Keratinocyte (primary cell): ENCODE data around the gene COG5. TPM values are rescaled to one million over a fixed set of nuclear protein-coding genes. Genes with fewer than 3 reads are reported as not detected.

Experiments used
- DNase-seq: peaks from one replicate; pipeline ENCODE4 v3.0.0-alpha.2; 2011; ENCODE audit warnings: low read depth, missing footprints, low spot score
- FAIRE-seq: peaks from 2 replicates; lab custom pipeline; 2011; peaks lifted over from hg19 to GRCh38; lab: Jason Lieb, UNC
- H2AFZ ChIP-seq: 2 replicates; pipeline ENCODE4 v1.6.0; 2012; ENCODE audit warnings: low read length, control low read depth, inconsistent platforms; ENCODE audit not compliant: control insufficient read depth
- H3K27ac ChIP-seq: 2 replicates; pipeline ENCODE4 v1.5.1; 2011; ENCODE audit warnings: low read length; ENCODE audit not compliant: control insufficient read depth, insufficient read depth
- H3K27me3 ChIP-seq: 3 replicates; pipeline ENCODE4 v1.6.0; 2011; ENCODE audit warnings: low read length; ENCODE audit not compliant: control insufficient read depth, insufficient read depth; ENCODE audit errors: extremely low read depth
- H3K36me3 ChIP-seq, 2 experiments: 2 replicates in 1 of 2; 3 replicates in 1 of 2; pipeline ENCODE4 v1.5.1; 2011; ENCODE audit warnings: low read length in 2 of 2, mild to moderate bottlenecking in 1 of 2; ENCODE audit not compliant: control insufficient read depth in 2 of 2, insufficient read depth in 2 of 2; ENCODE audit errors: extremely low read depth in 1 of 2
- H3K4me1 ChIP-seq: 3 replicates; pipeline ENCODE4 v1.5.1; 2011; ENCODE audit warnings: low read length; ENCODE audit not compliant: control insufficient read depth, insufficient read depth; ENCODE audit errors: extremely low read depth
- H3K4me2 ChIP-seq: 3 replicates; pipeline ENCODE4 v1.6.0; 2011; ENCODE audit warnings: low read depth, low read length; ENCODE audit not compliant: control insufficient read depth, insufficient read depth; ENCODE audit errors: extremely low read depth
- H3K4me3 ChIP-seq, 3 experiments: fragments of 200-600 bp in 1 of 3; sonication (generic) in 1 of 3; 2 replicates in 2 of 3; 3 replicates in 1 of 3; pipeline ENCODE4 v1.5.1; 2011 to 2016; ENCODE audit warnings: low read length in 3 of 3, mild to moderate bottlenecking in 3 of 3, control low read depth in 2 of 3, inconsistent platforms in 1 of 3, low read depth in 1 of 3, mixed read lengths in 1 of 3, mixed run types in 1 of 3, moderate library complexity in 1 of 3; ENCODE audit not compliant: control insufficient read depth in 2 of 3, insufficient read depth in 2 of 3; ENCODE audit errors: extremely low read depth in 1 of 3
- H3K79me2 ChIP-seq: 2 replicates; pipeline ENCODE4 v1.6.0; 2012; ENCODE audit warnings: low read length; ENCODE audit not compliant: control insufficient read depth, insufficient read depth
- H3K9ac ChIP-seq: 3 replicates; pipeline ENCODE4 v1.6.0; 2011; ENCODE audit warnings: low read length; ENCODE audit not compliant: control insufficient read depth, insufficient read depth; ENCODE audit errors: extremely low read depth
- H3K9me1 ChIP-seq: 3 replicates; pipeline ENCODE4 v1.6.0; 2011; ENCODE audit warnings: low read length; ENCODE audit not compliant: control insufficient read depth, insufficient read depth; ENCODE audit errors: extremely low read depth
- H3K9me3 ChIP-seq: 2 replicates; pipeline ENCODE4 v1.5.1; 2012; ENCODE audit warnings: low read depth, low read length; ENCODE audit not compliant: control insufficient read depth
- H4K20me1 ChIP-seq: 3 replicates; pipeline ENCODE4 v1.6.0; 2011; ENCODE audit warnings: low read length; ENCODE audit not compliant: control insufficient read depth, insufficient read depth; ENCODE audit errors: extremely low read depth
- EZH2 ChIP-seq: IDR thresholded peaks from one replicate; pipeline ENCODE4 v1.6.1; 2012; ENCODE audit warnings: inconsistent platforms, mild to moderate bottlenecking, low read length, moderate library complexity
- dilution Hi-C: fragments of 300-500 bp; cut with MboI; formaldehyde crosslinking; loops from one replicate; pipeline ENCODE4 v1.7.0; 2020; ENCODE audit warnings: low sequenced_read_pairs; ENCODE audit not compliant: extremely low pct_ligation_motif_present
- polyA plus RNA-seq, 5 experiments: library from polyadenylated mRNA; depleted of rRNA in 3 of 5; stranded (reverse) in 3 of 5; stranded (forward) in 1 of 5; unstranded in 1 of 5; fragments of >200 nt; gene quantifications; 1 replicate in 1 of 5; 2 replicates in 3 of 5; 3 replicates in 1 of 5; pipeline versions ENCODE4 v1.2.1 to v1.2.3, GENCODE V29; 2011 to 2012; ENCODE audit warnings: missing spikeins in 2 of 5, low read depth in 1 of 5, low replicate concordance in 1 of 5
- TF ChIP-seq, protein P1 (sequence below), 3 experiments: IDR thresholded peaks in 1 of 3; conservative IDR thresholded peaks in 1 of 3; optimal IDR thresholded peaks in 1 of 3; 2 replicates in 2 of 3; 3 replicates in 1 of 3; pipeline versions ENCODE3 to v1.5.1; 2011; ENCODE audit warnings: low read length in 3 of 3, mild to moderate bottlenecking in 3 of 3, moderate library complexity in 2 of 3, control low read depth in 1 of 3, inconsistent platforms in 1 of 3; ENCODE audit not compliant: insufficient read depth in 2 of 3; ENCODE audit errors: extremely low read depth in 1 of 3

The COG5 gene
- polyA plus RNA-seq, 1 donor (not counting 4 experiments of a cell fraction or from before 2014, with no cell fraction given) = 50.7 TPM

GRCh38 chr7:107319724-107320228, 243.9 kb downstream of the COG5 start:
- Histone ChIP-seq H3K36me3 (peaks cover 0 to 3% of the 10 kb centered on the region in 2 experiments), H3K9ac (no peak overlapping the region), H3K79me2 (no peaks in the 10 kb centered on the region), H3K4me3 (no peak overlapping the region), H3K9me1 (no peaks in the 10 kb centered on the region), H3K4me1 (no peaks in the 10 kb centered on the region), H2AFZ (no peak overlapping the region), H3K27me3 (no peaks in the 10 kb centered on the region), H3K4me2 (no peak overlapping the region), H4K20me1 (no peaks in the 10 kb centered on the region), H3K9me3 (no peaks in the 10 kb centered on the region), H3K27ac (no peak overlapping the region)
- no peak for FAIRE-seq
- no peak for TF ChIP-seq EZH2
- TF ChIP-seq, protein P1, sequence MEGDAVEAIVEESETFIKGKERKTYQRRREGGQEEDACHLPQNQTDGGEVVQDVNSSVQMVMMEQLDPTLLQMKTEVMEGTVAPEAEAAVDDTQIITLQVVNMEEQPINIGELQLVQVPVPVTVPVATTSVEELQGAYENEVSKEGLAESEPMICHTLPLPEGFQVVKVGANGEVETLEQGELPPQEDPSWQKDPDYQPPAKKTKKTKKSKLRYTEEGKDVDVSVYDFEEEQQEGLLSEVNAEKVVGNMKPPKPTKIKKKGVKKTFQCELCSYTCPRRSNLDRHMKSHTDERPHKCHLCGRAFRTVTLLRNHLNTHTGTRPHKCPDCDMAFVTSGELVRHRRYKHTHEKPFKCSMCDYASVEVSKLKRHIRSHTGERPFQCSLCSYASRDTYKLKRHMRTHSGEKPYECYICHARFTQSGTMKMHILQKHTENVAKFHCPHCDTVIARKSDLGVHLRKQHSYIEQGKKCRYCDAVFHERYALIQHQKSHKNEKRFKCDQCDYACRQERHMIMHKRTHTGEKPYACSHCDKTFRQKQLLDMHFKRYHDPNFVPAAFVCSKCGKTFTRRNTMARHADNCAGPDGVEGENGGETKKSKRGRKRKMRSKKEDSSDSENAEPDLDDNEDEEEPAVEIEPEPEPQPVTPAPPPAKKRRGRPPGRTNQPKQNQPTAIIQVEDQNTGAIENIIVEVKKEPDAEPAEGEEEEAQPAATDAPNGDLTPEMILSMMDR (optimal IDR thresholded peaks at IDR 0.05 in 1 of 3, IDR thresholded peaks at IDR 0.05 in 1 of 3, conservative IDR thresholded peaks at IDR 0.05 in 1 of 3; ENCODE audit: extremely low read depth in 1 of 3, insufficient read depth in 2 of 3, low read length in 3 of 3) = no peak
- DNase-seq = no peak
- dilution Hi-C loops = no loop called here

DNA sequence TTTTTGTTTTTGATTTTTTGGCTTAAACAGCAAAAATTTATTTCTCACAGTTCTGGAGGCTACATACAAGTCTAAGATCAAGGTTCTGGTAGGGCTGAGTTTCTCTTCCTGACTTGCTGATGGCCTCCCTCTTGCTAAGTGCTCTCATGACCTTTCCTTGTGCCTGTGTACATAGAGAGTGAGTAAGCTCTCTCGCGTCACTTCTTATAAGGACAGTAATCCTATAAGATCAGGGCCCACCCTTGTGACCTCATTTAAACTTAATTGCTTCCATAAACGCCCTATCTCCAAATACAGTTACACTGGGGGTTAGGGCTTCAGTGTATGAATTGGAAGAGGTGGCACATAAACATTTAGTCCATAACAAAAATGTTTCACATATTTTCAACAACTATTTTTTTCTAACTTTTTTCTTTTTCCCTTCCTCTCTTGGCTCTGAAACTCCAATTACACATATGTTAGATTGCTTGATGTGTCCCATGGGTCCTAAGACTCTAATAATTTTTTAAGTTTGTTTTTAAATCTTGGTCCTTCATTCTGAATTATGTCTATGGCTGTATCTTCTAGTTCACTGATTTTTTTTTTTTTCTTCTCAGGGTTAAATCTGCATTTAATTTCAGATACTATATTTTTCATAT, 245.1 kb downstream of the COG5 start:
- TF ChIP-seq EZH2 = no peak
- H3K9me3 ChIP-seq = no peaks in the 10 kb centered on the region

More for the DNA sequence above, 245.1 kb downstream of the COG5 start:
- Histone ChIP-seq H3K9ac (no peak overlapping the region), H3K27ac (no peak overlapping the region), H3K27me3 (no peaks in the 10 kb centered on the region), H3K4me1 (no peaks in the 10 kb centered on the region), H2AFZ (no peak overlapping the region), H3K36me3 (peaks cover 0 to 3% of the 10 kb centered on the region in 2 experiments), H3K4me3 (no peak overlapping the region), H4K20me1 (no peaks in the 10 kb centered on the region), H3K4me2 (no peak overlapping the region), H3K79me2 (no peaks in the 10 kb centered on the region), H3K9me1 (no peaks in the 10 kb centered on the region)
- DNase-seq (no peak), FAIRE-seq (no peak)
- dilution Hi-C loops = no loop called here
